NCI-H1417 (cell line): ENCODE measurements around the gene HSF2BP.
"Not testable (repeated sequence)": the region's sequence is repeated elsewhere in the genome, so short reads cannot be mapped to it uniquely, and the experiment has no call there.

Experiments used
- DNase-seq, 3 experiments: peaks; one replicate each; lab custom pipeline; 2025; lab: John Stamatoyannopoulos, UW

Gene HSF2BP

DNA sequence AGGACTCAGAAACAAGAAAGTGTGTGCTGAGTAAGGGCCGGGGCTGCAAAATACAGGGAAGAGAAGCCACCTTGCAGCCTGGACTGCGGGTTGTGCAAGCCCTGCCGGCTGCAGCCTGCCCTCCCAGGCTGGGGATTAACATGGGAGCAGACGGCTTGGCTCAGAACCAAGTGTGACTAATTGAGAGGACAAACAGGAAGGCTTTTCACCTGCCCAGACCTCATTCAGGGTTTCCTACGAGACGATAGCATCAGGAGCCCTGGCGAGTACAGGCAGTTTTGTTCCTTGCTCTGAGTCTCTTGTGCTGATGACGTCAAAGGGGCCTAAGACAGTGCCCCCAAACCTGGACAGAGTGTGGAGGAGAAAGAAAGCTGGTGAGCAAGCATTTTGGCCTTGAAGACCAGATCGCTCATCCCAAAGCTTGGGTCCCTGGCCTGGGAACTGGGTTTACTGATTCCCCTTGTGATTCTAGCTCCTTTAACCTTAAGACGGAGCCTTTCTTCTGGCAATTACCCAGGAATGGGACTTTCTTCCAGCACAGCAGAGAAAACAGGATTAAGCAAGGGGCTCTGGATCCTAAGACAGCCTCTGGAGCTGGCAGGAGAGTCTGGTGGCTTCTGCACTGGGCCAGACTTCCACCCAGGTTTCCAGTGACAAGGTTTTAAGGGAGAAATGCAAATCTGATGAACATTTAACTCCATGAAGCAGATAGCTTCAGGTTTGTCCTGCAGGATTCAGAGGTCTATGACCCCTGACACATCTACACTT lies 142.2 kb downstream of the HSF2BP start:
- not testable (repeated sequence) for DNase-seq

DNA sequence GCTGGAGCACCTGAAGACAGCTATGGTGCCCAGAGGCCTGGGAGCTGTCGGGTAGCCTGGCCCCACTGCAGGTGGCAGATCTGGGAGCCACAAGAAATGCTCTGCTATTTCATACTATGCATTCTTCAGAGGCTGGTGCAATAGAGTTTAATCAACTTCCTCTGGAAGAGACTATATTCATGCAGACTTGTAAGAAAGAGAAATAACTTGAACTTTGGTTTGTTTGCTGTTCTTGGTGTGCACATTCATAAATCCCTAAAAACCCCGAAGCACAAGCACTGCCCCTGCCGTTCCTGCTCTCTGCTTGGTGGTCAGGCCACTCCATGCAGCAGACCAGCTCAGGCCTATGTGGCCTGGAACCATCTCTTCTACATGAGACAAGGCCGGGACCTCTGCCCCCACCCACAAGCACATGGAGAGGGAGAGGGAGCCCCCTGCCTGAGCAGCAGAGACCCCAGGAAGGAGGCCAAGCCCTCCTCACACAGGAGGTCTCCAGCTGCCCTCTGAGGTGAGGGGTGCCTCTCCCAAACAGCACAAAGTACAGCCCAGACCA lies 142.9 kb downstream of the HSF2BP start:
- DNase-seq, result not testable (repeated sequence)

DNA sequence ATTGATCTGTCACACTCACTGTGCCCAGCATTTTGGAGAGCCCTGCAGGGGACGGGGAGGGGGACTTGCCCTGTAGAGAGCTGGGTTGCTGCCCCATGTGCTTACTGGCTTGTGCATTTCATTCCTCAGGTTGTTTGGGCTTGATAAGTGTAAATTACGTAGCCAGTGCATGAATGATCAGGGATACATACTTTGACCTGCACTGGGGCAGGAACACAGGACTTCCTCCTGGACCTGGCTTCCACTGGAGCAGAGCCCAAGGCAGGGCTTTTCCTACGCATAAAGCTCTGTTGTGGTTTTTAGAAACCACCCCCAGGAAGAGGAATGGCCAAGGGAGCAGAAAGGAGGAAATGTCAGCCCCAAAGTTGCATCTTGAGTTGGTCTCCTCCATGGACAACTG lies 144.5 kb downstream of the HSF2BP start:
- not testable (repeated sequence) for DNase-seq

DNA sequence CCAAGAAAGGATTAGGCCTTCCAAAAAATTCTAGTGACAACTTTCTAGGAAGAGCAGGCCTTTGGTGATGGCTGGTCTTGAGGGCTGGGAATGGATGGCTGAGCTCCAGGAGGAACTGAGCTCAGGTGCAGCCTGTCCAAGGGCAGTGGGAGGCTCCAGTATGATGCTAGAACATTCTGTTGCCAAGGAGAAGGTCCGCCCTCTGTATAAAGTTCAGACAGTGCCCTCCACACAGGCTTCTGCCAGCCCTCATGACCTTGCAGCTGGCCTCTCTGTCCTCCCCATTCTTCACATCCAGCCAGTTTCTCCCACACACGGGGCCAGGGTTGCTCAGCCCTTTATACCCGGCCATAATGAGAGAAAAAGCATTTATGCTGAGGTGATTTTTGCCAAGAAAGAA lies 146.3 kb downstream of the HSF2BP start:
- not testable (repeated sequence) for DNase-seq

DNA sequence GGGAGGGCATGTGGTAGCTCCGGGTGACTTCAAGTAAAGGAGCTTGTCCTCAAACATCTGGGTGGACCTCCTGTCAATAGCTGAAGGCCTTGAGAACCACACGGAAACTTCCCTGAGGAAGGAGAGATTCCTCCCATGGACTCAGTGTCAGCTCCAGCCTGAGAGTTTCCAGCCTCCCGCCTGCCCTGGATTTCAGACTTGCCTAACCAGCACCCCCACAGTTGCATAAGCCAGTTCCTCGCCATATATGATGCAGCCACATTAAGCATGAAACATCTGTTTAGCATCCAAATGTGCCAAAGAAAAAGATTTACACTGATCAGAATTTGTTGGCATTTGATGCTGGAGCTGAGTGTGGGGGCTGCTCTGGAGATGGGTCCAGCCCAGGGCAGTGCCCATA lies 148.1 kb downstream of the HSF2BP start:
- DNase-seq, result not testable (repeated sequence)

DNA sequence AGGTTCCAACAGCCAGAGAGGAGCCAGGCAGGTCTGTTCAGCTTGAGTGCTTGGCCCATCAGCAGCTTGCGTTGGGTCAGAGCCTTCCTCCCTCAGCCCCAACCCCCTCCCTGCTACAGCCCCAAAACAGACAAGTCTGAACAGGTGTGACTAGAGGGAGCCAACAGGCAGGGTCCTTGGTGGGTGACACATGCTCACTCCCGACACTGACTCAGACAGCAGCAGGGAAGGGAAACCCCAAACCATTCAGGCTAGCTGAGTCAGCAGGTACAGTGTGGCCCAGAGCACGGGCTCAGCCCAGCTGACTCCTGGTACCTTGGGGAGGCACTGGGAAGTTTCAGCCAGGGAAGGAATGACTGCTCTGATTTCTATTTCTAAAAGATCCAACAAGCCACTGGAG lies 148.6 kb downstream of the HSF2BP start:
- not testable (repeated sequence) for DNase-seq

DNA sequence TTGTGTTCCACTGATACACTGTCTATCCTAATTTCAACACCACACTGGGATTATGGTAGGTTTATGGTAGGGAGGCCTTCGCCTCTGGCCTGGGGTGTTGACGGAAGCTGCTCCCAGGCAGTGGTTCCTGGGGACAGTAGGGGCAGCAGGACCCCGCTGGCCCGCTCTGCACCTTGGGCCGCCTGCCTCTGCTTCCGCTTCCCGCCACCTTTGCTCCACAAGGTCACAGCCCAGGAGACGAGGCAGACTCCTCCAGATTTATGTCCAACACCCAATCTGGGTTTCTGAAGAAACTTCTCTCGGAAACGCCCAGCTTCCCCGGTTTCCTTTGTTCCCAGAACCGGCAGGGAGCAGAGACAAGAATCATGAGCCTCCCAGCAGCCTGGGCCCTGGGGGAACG lies 155.4 kb downstream of the HSF2BP start:
- DNase-seq, result not testable (repeated sequence)

DNA sequence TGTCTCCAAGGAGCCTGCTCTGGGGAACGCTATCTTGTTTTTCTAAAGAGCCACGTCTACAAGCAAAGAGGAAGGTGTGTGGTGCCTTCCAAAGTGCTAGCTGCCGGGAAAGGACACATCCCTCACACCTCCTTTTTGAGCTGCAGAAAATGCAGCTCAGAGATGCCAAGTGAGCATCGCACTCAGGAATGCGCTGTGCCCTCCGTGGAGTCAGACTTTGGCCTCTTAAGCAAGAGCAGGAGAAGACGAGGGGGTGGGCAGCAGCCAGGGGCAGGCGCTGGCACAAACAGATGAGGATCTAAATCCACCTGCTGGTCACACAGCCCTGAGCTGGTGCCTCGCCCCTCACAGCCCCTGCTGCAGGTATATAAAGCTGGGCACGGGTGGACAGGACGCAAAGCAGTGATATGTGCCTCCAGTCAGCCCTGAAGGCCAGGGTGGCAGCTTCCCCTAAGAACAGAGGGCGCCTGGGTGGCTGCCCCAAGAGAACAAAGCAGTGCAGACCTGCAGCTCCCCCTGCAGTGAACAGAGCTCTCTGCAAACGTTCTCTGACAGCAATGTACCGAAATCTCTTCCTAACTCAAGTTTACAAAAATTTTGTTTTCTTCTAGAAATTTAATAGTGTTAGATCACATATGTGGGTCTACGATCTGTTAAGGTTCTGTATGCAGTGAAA lies 156.1 kb downstream of the HSF2BP start:
- not testable (repeated sequence) for DNase-seq

DNA sequence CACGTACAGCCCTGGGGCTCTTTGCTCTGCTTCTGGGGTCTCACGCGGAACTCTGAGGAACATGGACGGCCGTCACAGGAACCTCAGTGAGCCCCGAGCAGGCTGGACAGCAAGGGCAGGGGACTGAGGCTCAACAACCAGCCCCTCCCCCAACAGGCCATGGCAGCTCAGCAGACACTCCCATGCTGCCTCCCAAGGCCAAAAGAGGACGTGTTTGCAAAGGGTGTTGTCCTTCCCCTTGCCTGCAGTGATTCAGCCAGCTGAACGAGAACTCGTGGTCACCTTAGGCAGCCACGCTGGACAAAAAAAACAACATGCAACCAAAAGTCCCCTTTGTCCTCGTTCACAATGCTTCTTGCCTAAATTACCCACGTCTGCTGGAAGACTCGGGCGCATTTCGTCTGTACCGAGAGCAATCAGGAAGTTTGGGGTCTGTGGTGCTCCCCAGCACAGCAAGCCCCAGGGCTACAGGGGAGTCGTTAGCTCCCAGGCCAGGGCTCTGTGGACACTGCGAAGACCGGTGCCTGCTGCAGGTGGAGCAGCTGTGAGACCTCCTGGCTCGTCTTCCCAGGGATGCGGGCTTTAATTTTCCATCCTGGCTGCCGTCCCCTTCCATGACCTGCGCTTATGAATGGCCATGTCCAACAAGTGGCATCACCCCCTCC lies 156.7 kb downstream of the HSF2BP start:
- not testable (repeated sequence) for DNase-seq

DNA sequence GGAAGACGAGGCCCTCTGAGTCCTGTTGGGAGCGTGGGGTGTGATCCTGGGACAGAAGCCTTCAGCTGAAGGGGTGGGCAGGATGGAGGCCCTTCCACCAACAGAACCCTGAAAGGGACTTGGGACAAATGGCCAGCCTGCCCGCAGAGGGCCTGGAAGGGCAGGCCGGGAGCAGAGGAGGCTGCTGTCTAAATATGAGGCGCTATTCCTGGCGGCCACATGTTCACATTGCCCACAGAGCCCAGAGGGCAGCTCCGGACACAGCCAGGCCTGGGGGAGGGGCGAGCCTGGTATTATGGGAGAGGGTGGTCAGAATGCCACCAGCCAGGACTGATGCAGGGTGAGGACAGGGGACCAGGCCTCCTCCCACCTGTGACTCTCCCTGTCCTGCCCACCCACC lies 160.4 kb downstream of the HSF2BP start:
- DNase-seq, result not testable (repeated sequence)

DNA sequence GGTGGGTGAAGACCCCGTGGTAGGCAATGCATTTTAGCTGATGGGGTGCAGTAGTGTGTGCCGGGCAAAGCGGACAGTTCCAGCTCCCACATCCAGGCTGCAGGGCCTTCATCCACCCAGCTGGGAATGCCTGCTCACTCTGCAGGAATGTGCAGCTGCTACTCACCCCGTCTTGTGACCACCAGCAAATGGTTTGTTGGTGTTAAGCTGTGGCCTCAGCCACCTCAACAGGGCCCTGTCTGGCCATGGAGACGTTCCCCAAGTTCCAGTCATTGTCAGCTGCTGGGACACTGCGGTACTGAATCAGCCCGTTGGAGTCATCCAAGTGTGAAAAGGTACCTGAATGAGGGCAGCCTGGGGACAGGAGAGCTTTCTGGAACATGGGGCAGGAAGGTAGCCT lies 161.2 kb downstream of the HSF2BP start:
- DNase-seq, result not testable (repeated sequence)

DNA sequence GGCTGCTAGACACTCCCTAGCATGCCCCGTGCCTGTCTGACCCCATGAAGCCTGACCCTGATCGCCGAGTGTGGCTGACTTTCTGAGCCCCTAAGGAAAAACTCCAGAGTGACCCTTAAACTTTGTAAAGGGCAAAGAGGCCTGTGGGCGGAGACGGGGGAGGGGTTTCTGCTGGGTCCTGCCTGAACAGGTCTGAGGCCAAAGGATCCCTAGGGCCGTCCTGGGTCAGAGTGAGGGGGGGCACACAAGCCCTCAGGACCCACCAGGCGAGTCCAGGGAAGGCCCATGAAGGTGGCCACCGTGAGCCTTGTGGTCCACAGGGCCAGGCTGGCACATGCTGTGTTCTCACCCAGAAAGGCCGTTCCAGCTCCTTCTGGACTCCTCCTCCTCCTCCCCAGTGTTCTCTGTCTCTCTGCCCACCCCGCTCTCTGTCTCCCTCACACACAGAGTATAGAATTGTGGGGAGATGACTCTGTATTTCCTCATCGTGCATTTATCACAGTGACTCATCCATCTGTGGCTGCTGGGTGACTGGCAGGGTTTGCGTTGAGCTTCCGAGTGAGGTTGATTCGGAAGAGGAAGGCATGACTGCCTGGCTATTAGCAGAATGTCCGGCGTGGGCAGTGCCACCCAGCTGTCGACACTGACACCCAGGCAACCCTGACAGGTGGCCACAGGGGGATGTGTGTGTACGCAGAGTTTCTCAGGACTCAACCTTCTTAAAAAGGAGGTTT lies 164.8 kb downstream of the HSF2BP start:
- not testable (repeated sequence) for DNase-seq

DNA sequence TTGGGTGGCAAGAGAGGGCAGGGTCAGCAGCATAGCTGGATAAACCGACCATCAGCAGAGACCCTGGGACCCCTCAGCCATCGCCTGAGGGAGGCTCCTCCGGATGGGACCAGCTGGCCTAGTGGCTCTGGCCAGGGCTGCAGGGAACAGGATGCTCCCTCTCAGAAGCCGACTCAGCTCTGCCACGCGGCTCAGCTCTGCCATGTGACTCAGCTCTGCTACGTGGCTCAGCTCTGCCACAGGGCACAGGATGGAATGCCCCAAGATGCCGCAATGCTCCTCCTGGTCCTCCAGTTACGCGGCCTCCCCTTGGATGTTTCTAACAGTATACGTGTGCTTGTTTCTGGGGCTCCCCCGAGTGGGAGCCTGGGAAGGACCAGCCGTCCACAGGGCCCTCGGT lies 165.8 kb downstream of the HSF2BP start:
- DNase-seq, result not testable (repeated sequence)

DNA sequence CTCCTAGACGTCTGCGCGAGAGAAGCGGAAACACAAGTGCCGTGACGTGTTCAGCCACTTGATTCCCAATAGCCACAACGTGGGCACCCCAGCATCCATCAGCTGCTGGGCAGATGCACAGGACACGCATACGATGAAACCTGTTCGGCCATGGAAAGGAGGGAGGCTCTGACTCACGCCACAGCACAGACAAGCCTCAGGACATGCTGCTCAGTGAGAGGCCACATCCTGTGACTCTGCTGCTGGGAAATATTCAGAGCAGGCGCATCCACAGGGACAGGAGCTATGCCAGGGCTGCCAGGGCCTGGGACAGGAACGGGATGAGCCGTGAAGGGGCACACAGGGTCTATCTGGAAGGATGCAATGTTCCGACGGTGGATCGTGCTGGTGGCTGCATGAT lies 171.1 kb downstream of the HSF2BP start:
- not testable (repeated sequence) for DNase-seq

DNA sequence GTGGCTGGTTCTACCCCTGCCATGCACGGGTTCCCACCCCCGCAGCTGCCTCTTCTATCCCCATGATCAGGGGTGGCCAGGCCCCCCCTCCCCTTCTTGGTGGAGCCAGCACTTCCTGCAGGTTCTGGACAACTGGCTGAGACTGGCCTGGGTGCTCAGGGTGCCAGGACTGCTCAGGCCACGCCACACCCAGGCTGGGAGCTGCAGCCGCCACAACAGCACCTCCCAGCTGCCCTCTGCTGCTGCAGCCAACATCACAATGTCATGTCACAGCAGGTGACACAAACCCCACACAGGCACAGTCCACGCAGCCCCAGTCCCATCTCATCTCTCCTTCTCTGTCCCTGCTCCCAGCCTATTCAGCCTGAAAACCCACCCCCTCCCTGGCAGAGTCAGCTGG lies 173.2 kb downstream of the HSF2BP start:
- not testable (repeated sequence) for DNase-seq

DNA sequence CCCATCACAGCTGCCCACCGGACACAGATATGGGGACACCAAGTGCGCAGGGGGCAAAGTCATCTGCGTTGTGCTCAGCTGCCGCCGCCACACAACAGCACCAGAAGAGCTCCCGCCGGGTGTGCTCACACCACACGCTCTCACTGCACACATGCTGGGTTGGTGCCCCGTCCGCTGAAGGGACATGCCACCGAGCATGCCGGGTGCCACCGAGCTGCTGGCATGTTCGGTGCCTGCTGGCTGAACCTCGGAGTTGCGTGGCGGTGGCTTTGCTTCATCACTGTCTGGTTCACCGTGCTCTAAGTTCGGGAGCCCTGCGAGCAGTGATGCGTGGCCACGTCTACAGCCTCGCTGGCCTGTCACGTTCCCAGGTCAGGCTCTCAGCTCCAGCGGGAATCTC lies 174.3 kb downstream of the HSF2BP start:
- not testable (repeated sequence) for DNase-seq

DNA sequence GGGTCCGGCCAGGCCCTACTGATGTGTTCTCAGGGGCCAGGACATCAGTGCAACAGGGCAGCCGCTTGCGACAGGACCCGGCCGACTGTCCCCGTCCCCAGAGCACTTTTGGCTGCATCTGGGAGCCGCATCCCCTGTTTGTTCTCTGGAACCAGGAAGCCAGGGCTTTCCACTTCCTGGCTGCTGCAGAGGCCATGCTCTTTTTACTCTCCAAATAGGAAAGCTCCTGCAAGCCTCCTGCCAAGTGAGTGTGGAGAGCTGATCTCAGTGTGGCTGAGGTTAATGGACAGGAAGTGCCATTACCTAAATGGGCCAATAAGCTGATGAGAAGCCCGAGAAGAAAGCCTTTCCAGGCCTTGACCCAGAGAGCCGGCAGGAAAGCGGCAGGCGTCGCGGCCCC lies 180.1 kb downstream of the HSF2BP start:
- DNase-seq, result not testable (repeated sequence)
